Body of pancreas (tissue), 4 donors: ENCODE data around the gene CHADL.
"Not testable (repeated sequence)": the region's sequence is repeated elsewhere in the genome, so short reads cannot be mapped to it uniquely, and the experiment has no call there.

Experiments used
- POLR2A ChIP-seq, 3 donors: fragments of 450-650 bp; IDR thresholded peaks; one replicate each; pipeline ENCODE4 v1.6.1; 2016; ENCODE audit warnings: antibody characterized with exemption in 3 of 3, mild to moderate bottlenecking in 2 of 3
- TF ChIP-seq, protein P1 (sequence below), 7 experiments: fragments of 450-650 bp in 4 of 7; fragments of 200-600 bp in 3 of 7; sonication (generic) in 3 of 7; IDR thresholded peaks; one replicate each; pipeline ENCODE4 v1.5.1; 2016 to 2019; ENCODE audit warnings: antibody characterized with exemption in 7 of 7

DNA sequence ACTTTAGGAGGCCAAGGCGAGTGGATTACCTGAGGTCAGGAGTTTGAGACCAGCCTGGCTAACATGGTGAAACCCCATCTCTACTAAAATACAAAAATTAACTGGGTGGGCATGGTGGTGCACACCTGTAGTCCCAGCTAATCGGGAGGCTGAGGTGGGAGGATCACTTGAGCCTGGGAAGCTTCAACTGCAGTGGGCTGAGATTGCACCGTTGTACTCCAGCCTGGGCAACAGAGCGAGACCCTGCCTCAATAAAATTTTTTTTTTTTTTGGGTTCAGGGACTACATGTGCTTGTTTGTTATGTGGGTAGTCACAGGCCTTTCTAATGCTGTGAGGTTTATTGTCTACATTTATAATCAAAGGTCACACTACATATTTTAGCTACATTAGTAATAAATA, 19.0 kb upstream of the CHADL start:
- TF ChIP-seq, protein P1, sequence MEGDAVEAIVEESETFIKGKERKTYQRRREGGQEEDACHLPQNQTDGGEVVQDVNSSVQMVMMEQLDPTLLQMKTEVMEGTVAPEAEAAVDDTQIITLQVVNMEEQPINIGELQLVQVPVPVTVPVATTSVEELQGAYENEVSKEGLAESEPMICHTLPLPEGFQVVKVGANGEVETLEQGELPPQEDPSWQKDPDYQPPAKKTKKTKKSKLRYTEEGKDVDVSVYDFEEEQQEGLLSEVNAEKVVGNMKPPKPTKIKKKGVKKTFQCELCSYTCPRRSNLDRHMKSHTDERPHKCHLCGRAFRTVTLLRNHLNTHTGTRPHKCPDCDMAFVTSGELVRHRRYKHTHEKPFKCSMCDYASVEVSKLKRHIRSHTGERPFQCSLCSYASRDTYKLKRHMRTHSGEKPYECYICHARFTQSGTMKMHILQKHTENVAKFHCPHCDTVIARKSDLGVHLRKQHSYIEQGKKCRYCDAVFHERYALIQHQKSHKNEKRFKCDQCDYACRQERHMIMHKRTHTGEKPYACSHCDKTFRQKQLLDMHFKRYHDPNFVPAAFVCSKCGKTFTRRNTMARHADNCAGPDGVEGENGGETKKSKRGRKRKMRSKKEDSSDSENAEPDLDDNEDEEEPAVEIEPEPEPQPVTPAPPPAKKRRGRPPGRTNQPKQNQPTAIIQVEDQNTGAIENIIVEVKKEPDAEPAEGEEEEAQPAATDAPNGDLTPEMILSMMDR (IDR thresholded peaks at IDR 0.05) = not testable (repeated sequence)
- not testable (repeated sequence) for TF ChIP-seq POLR2A (IDR thresholded peaks at IDR 0.05)
